Loucy (cell line): ENCODE measurements around the gene CERK.

Experiments
- H2AFZ ChIP-seq: fragments of 200-600 bp; sonication (generic); 2 replicates; pipeline ENCODE4 v1.6.0; 2016; ENCODE audit warnings: antibody characterized with exemption, mild to moderate bottlenecking, low read length, moderate library complexity
- H3F3A ChIP-seq: fragments of 200-600 bp; 2 replicates; pipeline ENCODE4 v1.6.0; 2016; ENCODE audit warnings: antibody characterized with exemption, low read depth, mild to moderate bottlenecking
- H3K27me3 ChIP-seq: fragments of 200-600 bp; sonication (generic); 2 replicates; pipeline ENCODE4 v1.6.1; 2014; ENCODE audit warnings: low read length, mild to moderate bottlenecking; ENCODE audit not compliant: insufficient read depth, poor library complexity, severe bottlenecking
- H3K36me3 ChIP-seq: fragments of 200-600 bp; sonication (generic); 2 replicates; pipeline ENCODE4 v1.6.1; 2016; ENCODE audit warnings: low read length; ENCODE audit not compliant: insufficient read depth
- H3K4me1 ChIP-seq: fragments of 200-600 bp; sonication (generic); 2 replicates; pipeline ENCODE4 v1.5.1; 2014; ENCODE audit warnings: low read length, mild to moderate bottlenecking; ENCODE audit not compliant: insufficient read depth, poor library complexity, severe bottlenecking
- H3K4me2 ChIP-seq: fragments of 200-600 bp; sonication (generic); 2 replicates; pipeline ENCODE4 v1.6.0; 2014; ENCODE audit warnings: antibody characterized with exemption, low read length, low read depth, mild to moderate bottlenecking; ENCODE audit not compliant: poor library complexity, severe bottlenecking
- H3K4me3 ChIP-seq: fragments of 200-600 bp; sonication (generic); 2 replicates; pipeline ENCODE4 v1.5.1; 2014; ENCODE audit warnings: low read length, mild to moderate bottlenecking, mixed read lengths; ENCODE audit not compliant: poor library complexity, severe bottlenecking
- H3K79me2 ChIP-seq: fragments of 200-600 bp; sonication (generic); 2 replicates; pipeline ENCODE4 v1.6.1; 2014; ENCODE audit warnings: low read length; ENCODE audit not compliant: insufficient read depth
- H3K9ac ChIP-seq: fragments of 200-600 bp; sonication (generic); 2 replicates; pipeline ENCODE4 v1.6.0; 2014; ENCODE audit warnings: mild to moderate bottlenecking, low read depth, low read length, moderate library complexity; ENCODE audit not compliant: poor library complexity, severe bottlenecking
- H3K9me2 ChIP-seq: fragments of 200-600 bp; sonication (generic); replicated peaks from 2 replicates; pipeline ENCODE4 v1.6.1; 2016; ENCODE audit warnings: low read depth, low read length, mixed read lengths
- H3K9me3 ChIP-seq: fragments of 200-600 bp; sonication (generic); 2 replicates; pipeline ENCODE4 v1.6.1; 2014; ENCODE audit warnings: mild to moderate bottlenecking, antibody characterized with exemption, low read length, low read depth; ENCODE audit not compliant: insufficient read depth
- H4K20me1 ChIP-seq: fragments of 200-600 bp; sonication (generic); 2 replicates; pipeline ENCODE4 v1.6.0; 2014; ENCODE audit warnings: antibody characterized with exemption, low read length, mild to moderate bottlenecking; ENCODE audit not compliant: insufficient read depth, poor library complexity, severe bottlenecking
- CTCF ChIP-seq: fragments of 200-600 bp; sonication (generic); conservative IDR thresholded peaks from 2 replicates; pipeline ENCODE4 v1.5.1; 2014; ENCODE audit warnings: mild to moderate bottlenecking, antibody characterized with exemption, low read length
- EZH2phosphoT487 ChIP-seq: fragments of 200-600 bp; IDR thresholded peaks from 2 replicates; pipeline ENCODE4 v1.6.1; 2018; ENCODE audit warnings: antibody characterized with exemption, mild to moderate bottlenecking, moderate library complexity, borderline replicate concordance

The CERK gene

GRCh38 chr22:46682011-46682731 lies 55.9 kb downstream of the CERK start:
- Histone ChIP-seq H3K4me1 (peaks cover 3% of the 10 kb centered on the region), H3K79me2 (no peaks in the 10 kb centered on the region), H3K4me2 (no peak overlapping the region), H2AFZ (no peak overlapping the region), H3K9ac (no peak overlapping the region), H3K27me3 (no peaks in the 10 kb centered on the region), H3K4me3 (no peak overlapping the region), H4K20me1 (no peaks in the 10 kb centered on the region), H3F3A (no peaks in the 10 kb centered on the region), H3K9me3 (no peaks in the 10 kb centered on the region), H3K36me3 (peaks cover 16% of the 10 kb centered on the region; the same call in 1 of the 2 replicates), H3K9me2 (no peaks in the 10 kb centered on the region)
- no peak for TF ChIP-seq CTCF
- no peak for TF ChIP-seq EZH2phosphoT487

- H3F3A ChIP-seq, result no peaks in the 10 kb centered on the region
- H3K27me3 ChIP-seq, result no peaks in the 10 kb centered on the region
- H4K20me1 ChIP-seq, result no peaks in the 10 kb centered on the region
- no peaks in the 10 kb centered on the region for H3K9me3 ChIP-seq
- H3K4me2 ChIP-seq, result no peak overlapping the region
- H2AFZ ChIP-seq, result no peak overlapping the region
- no peak overlapping the region for H3K4me3 ChIP-seq
- peak; percentile 67 for TF ChIP-seq CTCF
- TF ChIP-seq EZH2phosphoT487, result no peak
- H3K9me2 ChIP-seq, result no peaks in the 10 kb centered on the region
- H3K9ac ChIP-seq, result no peak overlapping the region
- peaks cover 7% of the 10 kb centered on the region; the same call in 1 of the 2 replicates for H3K36me3 ChIP-seq
- peaks cover 3% of the 10 kb centered on the region for H3K4me1 ChIP-seq
- no peaks in the 10 kb centered on the region for H3K79me2 ChIP-seq
Measured at GRCh38 chr22:46681010-46681409, 57.0 kb downstream of the CERK start.

- TF ChIP-seq EZH2phosphoT487 (no peak), CTCF (no peak)
- Histone ChIP-seq H4K20me1 (no peaks in the 10 kb centered on the region), H3K9me3 (no peaks in the 10 kb centered on the region), H3F3A (no peaks in the 10 kb centered on the region), H3K9ac (no peak overlapping the region), H3K4me2 (no peak overlapping the region), H2AFZ (no peak overlapping the region), H3K27me3 (no peaks in the 10 kb centered on the region), H3K4me3 (no peak overlapping the region), H3K4me1 (no peaks in the 10 kb centered on the region), H3K79me2 (no peaks in the 10 kb centered on the region), H3K36me3 (no peaks in the 10 kb centered on the region; the same call in 1 of the 2 replicates), H3K9me2 (no peaks in the 10 kb centered on the region)
Measured at GRCh38 chr22:46679706-46680269, 58.3 kb downstream of the CERK start.
